ENCODE measurements around the gene BCKDK. TPM values are rescaled to one million over a fixed set of nuclear protein-coding genes. Genes with fewer than 3 reads are reported as not detected.

The BCKDK gene
- total RNA-seq, 1 donor from 2014 or later = 44.9 TPM

DNA sequence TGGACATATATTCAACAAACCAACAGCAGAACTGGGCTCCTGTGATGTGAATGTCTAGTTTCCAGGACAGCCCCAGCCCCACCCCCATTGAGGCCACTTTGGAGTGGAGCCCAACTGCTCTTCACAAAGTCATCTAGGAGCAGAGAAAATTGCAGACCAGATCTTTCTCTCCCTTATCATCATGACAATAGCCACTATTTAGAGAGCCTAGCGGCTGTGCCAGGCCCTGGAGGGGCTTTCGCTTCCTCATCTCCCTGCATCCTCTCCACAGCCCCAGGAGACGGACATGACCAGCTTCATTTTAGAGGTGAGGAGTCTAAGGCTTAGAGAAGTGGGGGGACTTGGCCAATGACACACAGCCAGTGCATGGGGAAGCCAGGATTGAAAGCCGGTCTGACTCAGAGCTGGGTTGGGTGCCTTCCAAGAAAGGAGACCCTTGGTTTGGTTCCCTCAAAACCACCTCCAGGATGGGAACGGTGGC lies 25.9 kb downstream of the BCKDK start:
- Histone ChIP-seq H3K27ac (ENCODE audit: low read depth, low read length) (no peak overlapping the region), H3K4me2 (ENCODE audit: low read length) (peak overlapping the region; percentile 22), H3K4me1 (ENCODE audit: insufficient read depth, low read length) (peaks cover 27% of the 10 kb centered on the region), H3K4me3 (ENCODE audit: insufficient read depth, low read depth, low read length) (no peak overlapping the region), H3K27me3 (ENCODE audit: insufficient read depth, low read length) (no peaks in the 10 kb centered on the region), H3K9me3 (ENCODE audit: insufficient read depth, low read depth, low read length) (no peaks in the 10 kb centered on the region), H3K79me2 (ENCODE audit: insufficient read depth, low read length) (no peaks in the 10 kb centered on the region), H2AFZ (ENCODE audit: low read depth, low read length) (no peak overlapping the region), H3K9ac (ENCODE audit: low read length) (no peak overlapping the region), H4K20me1 (ENCODE audit: insufficient read depth, low read length) (no peaks in the 10 kb centered on the region), H3K36me3 (ENCODE audit: insufficient read depth, low read length) (no peaks in the 10 kb centered on the region)
- peak; percentile 15 for DNase-seq (ENCODE audit: low read depth)
- FAIRE-seq = no peak
- H3K9me3 Mint-ChIP-seq (ENCODE audit: unreplicated experiment) = peaks cover 2% of the 10 kb centered on the region
- no peak for TF ChIP-seq EZH2 (IDR thresholded peaks at IDR 0.05; ENCODE audit: insufficient read depth, low read length)
- TF ChIP-seq, protein P1, sequence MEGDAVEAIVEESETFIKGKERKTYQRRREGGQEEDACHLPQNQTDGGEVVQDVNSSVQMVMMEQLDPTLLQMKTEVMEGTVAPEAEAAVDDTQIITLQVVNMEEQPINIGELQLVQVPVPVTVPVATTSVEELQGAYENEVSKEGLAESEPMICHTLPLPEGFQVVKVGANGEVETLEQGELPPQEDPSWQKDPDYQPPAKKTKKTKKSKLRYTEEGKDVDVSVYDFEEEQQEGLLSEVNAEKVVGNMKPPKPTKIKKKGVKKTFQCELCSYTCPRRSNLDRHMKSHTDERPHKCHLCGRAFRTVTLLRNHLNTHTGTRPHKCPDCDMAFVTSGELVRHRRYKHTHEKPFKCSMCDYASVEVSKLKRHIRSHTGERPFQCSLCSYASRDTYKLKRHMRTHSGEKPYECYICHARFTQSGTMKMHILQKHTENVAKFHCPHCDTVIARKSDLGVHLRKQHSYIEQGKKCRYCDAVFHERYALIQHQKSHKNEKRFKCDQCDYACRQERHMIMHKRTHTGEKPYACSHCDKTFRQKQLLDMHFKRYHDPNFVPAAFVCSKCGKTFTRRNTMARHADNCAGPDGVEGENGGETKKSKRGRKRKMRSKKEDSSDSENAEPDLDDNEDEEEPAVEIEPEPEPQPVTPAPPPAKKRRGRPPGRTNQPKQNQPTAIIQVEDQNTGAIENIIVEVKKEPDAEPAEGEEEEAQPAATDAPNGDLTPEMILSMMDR (IDR thresholded peaks at IDR 0.05; ENCODE audit: insufficient read depth, low read depth, low read length) = no peak
- peaks cover 6% of the 10 kb centered on the region for H3K27me3 Mint-ChIP-seq (ENCODE audit: low read depth, unreplicated experiment)
- peaks cover 9% of the 10 kb centered on the region for H3K4me1 Mint-ChIP-seq (ENCODE audit: low read depth, unreplicated experiment)
- no peak overlapping the region for H3K27ac Mint-ChIP-seq (ENCODE audit: unreplicated experiment)
- H3K4me3 Mint-ChIP-seq (ENCODE audit: unreplicated experiment) = no peak overlapping the region
- H3K36me3 Mint-ChIP-seq (ENCODE audit: low read depth, unreplicated experiment) = peaks cover 6% of the 10 kb centered on the region

DNA sequence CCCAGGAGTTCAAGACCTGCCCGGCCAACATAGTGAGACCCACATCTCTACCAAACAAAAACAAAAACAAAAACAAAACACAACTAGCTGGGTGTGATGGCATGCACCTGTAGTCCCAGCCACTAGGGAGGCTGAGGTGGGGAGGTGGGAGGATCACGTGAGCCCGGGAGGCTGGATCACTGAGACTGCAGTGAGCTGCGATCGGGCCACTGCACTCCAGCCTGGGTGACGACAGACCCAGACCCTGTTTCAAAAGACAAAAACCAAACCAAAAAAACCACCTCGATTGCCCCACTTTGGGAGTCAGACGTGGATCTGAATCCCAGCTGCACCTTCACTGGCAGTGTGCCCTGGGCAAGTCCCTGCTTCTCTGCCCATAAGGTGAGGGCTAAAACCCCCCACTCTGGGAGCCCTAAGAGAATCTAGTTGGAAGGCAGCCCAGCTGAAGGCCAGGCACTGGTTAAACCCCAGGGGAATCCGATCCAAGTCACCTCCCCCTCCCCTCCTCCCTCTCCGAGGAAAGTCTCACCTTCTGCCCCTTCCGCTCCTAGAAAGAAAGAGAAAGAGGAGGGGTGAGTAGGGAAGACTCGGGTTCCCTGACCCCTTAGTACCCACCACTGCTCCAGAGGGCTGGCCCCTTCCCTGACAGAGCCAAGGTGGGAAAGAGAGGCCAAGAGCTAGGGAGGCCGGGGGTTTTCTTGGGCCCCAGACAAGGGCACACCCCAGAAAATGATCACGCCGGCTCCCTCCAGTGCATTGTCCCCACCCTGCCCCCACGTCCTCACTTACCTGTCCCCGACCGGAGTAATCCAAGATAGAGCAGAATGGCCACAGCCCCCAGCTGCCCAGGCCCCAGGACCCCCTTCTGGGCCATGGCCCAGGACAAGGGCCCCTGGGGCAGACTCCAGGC lies 26.7 kb downstream of the BCKDK start:
- Mint-ChIP-seq H3K36me3 (ENCODE audit: low read depth, unreplicated experiment) (peaks cover 6% of the 10 kb centered on the region), H3K27ac (ENCODE audit: unreplicated experiment) (peak overlapping the region; percentile 18), H3K4me3 (ENCODE audit: unreplicated experiment) (peak overlapping the region; percentile 50), H3K27me3 (ENCODE audit: low read depth, unreplicated experiment) (peaks cover 6% of the 10 kb centered on the region), H3K4me1 (ENCODE audit: low read depth, unreplicated experiment) (peaks cover 9% of the 10 kb centered on the region), H3K9me3 (ENCODE audit: unreplicated experiment) (peaks cover 2% of the 10 kb centered on the region)
- H3K27ac ChIP-seq (ENCODE audit: low read depth, low read length) = no peak overlapping the region
- DNase-seq (ENCODE audit: low read depth) = no peak
- no peaks in the 10 kb centered on the region for H3K36me3 ChIP-seq (ENCODE audit: insufficient read depth, low read length)
- peaks cover 25% of the 10 kb centered on the region for H3K4me1 ChIP-seq (ENCODE audit: insufficient read depth, low read length)
- H3K79me2 ChIP-seq (ENCODE audit: insufficient read depth, low read length) = no peaks in the 10 kb centered on the region
- H3K4me3 ChIP-seq (ENCODE audit: insufficient read depth, low read depth, low read length) = no peak overlapping the region
- no peak overlapping the region for H3K9ac ChIP-seq (ENCODE audit: low read length)
- H4K20me1 ChIP-seq (ENCODE audit: insufficient read depth, low read length) = no peaks in the 10 kb centered on the region
- no peaks in the 10 kb centered on the region for H3K27me3 ChIP-seq (ENCODE audit: insufficient read depth, low read length)
- H2AFZ ChIP-seq (ENCODE audit: low read depth, low read length) = no peak overlapping the region
- peak overlapping the region; percentile 22 for H3K4me2 ChIP-seq (ENCODE audit: low read length)
- H3K9me3 ChIP-seq (ENCODE audit: insufficient read depth, low read depth, low read length) = no peaks in the 10 kb centered on the region
- no peak for FAIRE-seq
- TF ChIP-seq, protein P1 (IDR thresholded peaks at IDR 0.05; ENCODE audit: insufficient read depth, low read depth, low read length) = no peak
- no peak for TF ChIP-seq EZH2 (IDR thresholded peaks at IDR 0.05; ENCODE audit: insufficient read depth, low read length)

All from astrocyte (in vitro differentiated cells and primary cell).